ENCODE results near the gene ELOA.

The ELOA gene

GRCh38 chr1:23743287-23744152, at the start of gene ELOA:
Gene ELOA (plus strand): TSS chr1:23743471. CDS start chr1:23743504, 33 bp downstream.
- TF ChIP-seq CTCF (IDR thresholded peaks at IDR 0.05), result no peak

DNA sequence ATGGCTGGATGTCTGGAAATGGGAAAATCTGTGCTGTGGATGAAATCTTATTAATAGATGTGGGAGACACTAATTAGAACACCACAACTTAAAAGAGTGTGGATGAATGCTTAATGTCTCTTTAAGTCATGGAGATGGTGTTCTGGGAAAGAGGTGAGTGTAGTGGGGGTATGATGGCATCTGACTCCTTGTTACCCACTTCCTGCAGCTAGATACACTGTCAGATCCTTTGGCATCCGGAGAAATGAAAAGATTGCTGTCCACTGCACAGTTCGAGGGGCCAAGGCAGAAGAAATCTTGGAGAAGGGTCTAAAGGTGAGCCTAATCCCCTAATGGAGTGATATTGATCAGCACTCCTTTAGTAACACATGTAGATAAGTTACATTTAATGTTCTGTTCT, 49.7 kb upstream of the ELOA start:
- no peak for TF ChIP-seq CTCF (IDR thresholded peaks at IDR 0.05)

GRCh38 chr1:23694371-23694770, 48.9 kb upstream of the ELOA start:
- TF ChIP-seq CTCF (IDR thresholded peaks at IDR 0.05), result no peak

DNA sequence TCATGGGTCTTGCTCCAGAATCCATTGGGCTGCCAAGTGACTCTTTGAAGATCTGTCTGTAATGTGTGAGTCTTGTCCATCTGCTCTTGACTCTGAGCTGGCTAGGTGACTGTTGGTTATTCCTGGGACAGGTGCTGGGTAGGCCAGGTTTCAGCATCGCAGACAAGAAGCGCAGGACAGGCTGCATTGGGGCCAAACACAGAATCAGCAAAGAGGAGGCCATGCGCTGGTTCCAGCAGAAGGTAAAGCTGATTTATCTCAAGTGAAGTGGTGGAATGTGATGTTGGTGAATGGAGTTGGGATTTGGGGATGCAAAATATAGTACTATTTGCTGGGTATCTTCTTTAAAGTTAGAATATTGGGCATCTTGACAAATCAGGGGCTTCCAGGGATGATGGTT, 47.6 kb upstream of the ELOA start:
- TF ChIP-seq CTCF (IDR thresholded peaks at IDR 0.05), result no peak

DNA sequence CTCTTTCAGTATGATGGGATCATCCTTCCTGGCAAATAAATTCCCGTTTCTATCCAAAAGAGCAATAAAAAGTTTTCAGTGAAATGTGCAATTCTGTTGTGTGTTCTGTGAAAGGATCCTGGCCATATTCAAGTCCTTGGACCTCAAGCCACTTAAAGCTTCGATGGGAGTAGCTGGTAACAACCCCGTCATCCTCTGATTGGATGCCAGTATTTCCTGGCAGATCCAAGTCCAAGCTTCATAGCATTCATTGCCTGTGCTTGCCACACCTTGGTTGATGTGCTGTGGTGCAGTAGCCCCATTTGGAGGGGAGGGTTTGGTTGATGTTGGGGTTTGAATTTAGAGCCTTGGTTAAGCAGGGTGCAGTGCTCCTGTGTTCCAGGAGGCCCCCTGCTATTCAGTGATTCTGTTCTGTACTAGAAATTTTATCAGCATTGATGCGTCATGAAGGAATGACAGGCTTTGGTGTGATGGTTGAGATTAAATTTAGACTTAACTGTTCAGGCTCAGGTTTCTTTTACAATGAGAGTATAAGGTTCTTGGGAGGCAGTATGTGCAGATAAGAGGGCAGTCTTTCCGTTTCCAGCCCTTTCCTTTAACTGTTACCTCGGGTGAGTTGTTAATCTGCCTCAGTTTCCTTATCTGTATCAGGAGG, 46.8 kb upstream of the ELOA start:
- TF ChIP-seq CTCF (IDR thresholded peaks at IDR 0.05), result no peak

DNA sequence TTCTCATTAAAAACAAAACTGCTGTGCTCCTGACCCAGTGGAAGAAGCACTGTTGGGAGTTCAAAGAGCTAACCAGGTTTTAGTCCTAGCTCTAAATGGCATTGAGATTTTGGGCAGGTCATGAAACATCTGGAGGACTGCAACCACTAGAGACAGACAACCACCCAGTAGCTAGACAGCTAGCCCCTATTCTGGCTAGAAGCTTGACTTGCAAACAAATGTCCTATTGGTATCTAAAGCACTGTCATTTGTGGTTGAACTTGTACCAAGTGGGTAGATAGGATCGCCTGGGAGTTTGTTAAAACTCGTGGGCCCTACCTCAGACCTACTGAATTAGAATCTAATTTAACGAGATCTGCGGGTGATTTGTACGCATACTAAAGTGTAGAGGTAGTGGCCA, 44.8 kb upstream of the ELOA start:
- TF ChIP-seq CTCF (IDR thresholded peaks at IDR 0.05), result no peak

DNA sequence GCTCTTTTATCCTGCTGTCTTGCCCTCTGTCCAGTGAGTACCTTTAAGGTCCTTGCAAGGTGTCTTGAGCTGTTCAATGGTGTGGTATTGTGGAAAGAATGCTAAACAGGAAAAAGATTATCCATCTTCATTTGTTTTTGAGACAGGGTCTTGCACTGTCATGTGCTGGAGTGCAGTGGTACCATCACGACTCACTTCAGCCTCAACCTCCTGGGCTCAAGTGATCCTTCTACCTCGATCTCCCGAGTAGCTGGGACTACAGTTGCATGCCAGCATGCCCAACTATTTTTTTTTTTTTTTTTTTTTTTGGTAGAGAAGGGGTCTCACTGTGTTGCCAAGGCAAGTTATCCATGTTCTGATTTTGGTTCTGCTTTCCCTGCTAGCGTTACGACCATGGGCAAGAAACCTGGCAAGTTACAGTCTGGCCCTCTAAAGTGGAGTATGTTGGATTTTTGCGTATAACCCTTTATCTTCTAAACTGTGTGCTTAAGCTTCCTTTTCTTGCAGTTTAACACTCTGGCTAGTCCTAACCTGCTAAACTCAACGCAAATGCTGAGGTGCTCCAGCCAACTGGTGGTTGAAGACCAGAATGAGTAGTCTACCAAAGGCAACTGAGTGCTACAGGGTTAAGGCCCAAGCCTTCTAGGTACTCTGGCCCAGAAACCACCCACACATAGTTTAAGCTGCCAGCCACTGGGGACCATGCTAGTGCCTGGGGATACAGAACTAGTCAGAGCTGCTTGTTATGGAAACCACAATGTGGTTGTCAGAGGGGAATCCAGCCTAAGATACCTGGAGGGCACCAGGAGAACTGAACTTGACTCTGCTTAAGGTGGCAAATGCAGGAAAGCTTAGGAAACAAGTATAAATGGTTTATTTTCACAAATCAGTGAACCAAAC, 43.7 kb upstream of the ELOA start:
- TF ChIP-seq CTCF (IDR thresholded peaks at IDR 0.05), result no peak
